Measurements from ENCODE around the gene FZD4. TPM values are rescaled to one million over a fixed set of nuclear protein-coding genes. Genes with fewer than 3 reads are reported as not detected.
"Not testable (repeated sequence)": the region's sequence is repeated elsewhere in the genome, so short reads cannot be mapped to it uniquely, and the experiment has no call there.

Gene FZD4
- 10 to 100 TPM; 17.4 to 24.5 TPM for total RNA-seq
- 1 to 10 TPM; 6.6 to 8.4 TPM for polyA plus RNA-seq (ENCODE audit: insufficient read length in 2 of 2)
- long read RNA-seq, donor 1, full-length matches to known transcripts, result 2 of 2 reads
- long read RNA-seq, donor 1, partial matches to known transcripts, result 0 of 2 reads
- long read RNA-seq, donor 1, other reads (novel, unspliced or antisense), result 0 of 2 reads
- long read RNA-seq, donor 2, full-length matches to known transcripts, result 1 of 1 reads
- long read RNA-seq, donor 2, partial matches to known transcripts, result 0 of 1 reads
- long read RNA-seq, donor 2, other reads (novel, unspliced or antisense), result 0 of 1 reads
- long read RNA-seq, donor 3, full-length matches to known transcripts, result 4 of 4 reads
- long read RNA-seq, donor 3, partial matches to known transcripts, result 0 of 4 reads
- long read RNA-seq, donor 3, other reads (novel, unspliced or antisense), result 0 of 4 reads
- long read RNA-seq, donor 4, full-length matches to known transcripts, result 5 of 5 reads
- long read RNA-seq, donor 4, partial matches to known transcripts, result 0 of 5 reads
- long read RNA-seq, donor 4, other reads (novel, unspliced or antisense), result 0 of 5 reads

DNA sequence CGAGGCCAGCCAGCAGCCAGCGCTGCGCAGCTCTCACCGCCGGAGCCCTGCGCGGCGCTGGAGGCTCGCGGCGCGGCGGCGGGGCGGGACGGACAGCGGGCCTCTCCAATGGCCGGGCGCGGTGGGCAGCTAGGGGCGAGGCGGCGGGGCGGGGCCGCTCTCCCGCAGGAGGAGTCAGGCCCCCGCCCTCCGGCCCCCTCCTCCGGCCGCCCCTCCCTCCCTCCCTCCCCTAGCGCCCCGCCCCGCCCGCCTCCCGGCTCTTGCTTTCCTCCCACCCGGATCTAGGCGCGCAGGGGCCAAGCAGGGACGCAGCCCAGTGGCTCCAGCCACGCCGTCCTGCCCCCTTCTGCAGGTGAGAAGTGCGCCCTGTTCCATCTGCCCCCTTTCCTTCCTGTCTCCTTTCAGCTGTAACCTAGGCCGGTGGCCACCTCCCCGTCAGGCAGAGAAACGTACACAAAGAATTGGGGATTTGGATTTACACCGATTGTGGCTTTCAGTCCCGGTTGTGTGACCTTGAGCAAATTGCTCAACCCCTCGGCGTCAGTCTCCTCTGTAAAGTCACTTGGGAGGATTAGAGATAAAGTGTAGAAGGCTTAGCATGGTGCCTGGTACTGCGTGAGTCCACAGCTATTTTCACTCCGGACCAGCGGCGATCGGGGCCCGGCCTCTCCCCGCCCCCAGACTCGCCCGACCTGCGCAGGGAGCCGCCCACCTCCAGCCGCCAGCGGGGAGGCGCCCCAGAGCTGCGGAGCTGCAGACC is at the start of gene FZD4:
Gene FZD4 (minus strand): TSS at position 35 of the 760 bp plus-strand sequence. CDS start 310 bp downstream, outside the sequence.
- DNase-seq (ENCODE audit: low read depth in 4 of 6, low spot score in 6 of 6), result peak; percentile 65 to 95 (median 76)
- H3K9me3 ChIP-seq (ENCODE audit: control insufficient read depth, insufficient read depth, low read length), result no peaks in the 10 kb centered on the region
- H3K4me3 ChIP-seq (ENCODE audit: low read depth, low read length), result peak within 1 kb of the TSS; percentile 80
- no peaks in the 10 kb centered on the region for H3K36me3 ChIP-seq (ENCODE audit: control insufficient read depth, insufficient read depth, low read length)
- no peaks in the 10 kb centered on the region for H3K27me3 ChIP-seq (ENCODE audit: control insufficient read depth, insufficient read depth, low read length)
- peak within 1 kb of the TSS; percentile 84 for H3K27ac ChIP-seq (ENCODE audit: low read depth, low read length)
- H3K4me1 ChIP-seq (ENCODE audit: control insufficient read depth, insufficient read depth, low read length), result peaks cover 17% of the 10 kb centered on the region
- WGBS (ENCODE audit: insufficient coverage), result under 1% methylated on average over 47 of the region's 64 CpGs

DNA sequence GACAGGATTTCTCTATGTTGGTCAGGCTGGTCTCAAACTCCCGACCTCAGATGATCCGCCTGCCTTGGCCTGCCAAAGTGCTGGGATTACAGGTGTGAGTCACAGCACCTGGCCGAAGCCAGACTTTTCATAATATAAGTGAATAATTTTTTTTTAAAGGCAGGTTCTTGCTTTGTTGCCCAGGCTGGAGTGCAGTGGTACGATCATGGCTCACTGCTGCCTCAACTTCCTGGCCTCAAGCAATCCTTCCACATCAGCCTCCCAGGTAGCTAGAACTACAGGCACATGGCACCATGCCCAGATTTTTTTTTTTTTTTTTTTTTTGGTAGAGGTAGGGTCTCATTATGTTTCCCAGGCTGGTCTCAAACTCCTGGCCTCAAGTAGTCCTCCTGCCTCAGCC is 49.1 kb upstream of the FZD4 start:
- DNase-seq (ENCODE audit: low read depth in 4 of 6, low spot score in 6 of 6); H3K27ac ChIP-seq (ENCODE audit: low read depth, low read length); H3K4me1 ChIP-seq (ENCODE audit: control insufficient read depth, insufficient read depth, low read length); H3K27me3 ChIP-seq (ENCODE audit: control insufficient read depth, insufficient read depth, low read length); H3K36me3 ChIP-seq (ENCODE audit: control insufficient read depth, insufficient read depth, low read length); H3K9me3 ChIP-seq (ENCODE audit: control insufficient read depth, insufficient read depth, low read length); H3K4me3 ChIP-seq (ENCODE audit: low read depth, low read length): not testable (repeated sequence)
- no CpG with 5 or more reads among the region's 4 CpGs for WGBS (ENCODE audit: insufficient coverage)

DNA sequence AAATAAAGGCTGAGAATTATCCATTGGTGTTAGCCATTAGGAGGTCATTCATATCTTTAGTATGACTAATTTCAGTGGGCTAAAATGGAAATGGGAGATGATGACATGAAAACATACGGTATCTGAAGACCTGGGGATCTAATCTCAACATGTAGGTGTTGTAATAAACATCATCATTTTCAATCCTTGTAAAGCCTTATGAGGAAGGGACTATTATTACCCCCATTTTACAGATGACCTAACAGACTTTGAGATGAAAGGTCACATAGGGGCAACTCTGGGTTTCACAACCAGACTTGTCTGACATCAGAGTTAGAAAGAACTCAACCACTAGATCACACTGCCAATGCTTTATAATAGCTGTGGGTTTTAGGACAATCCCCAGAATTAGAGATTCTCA is 47.7 kb upstream of the FZD4 start:
- Histone ChIP-seq H3K27me3 (ENCODE audit: control insufficient read depth, insufficient read depth, low read length) (no peaks in the 10 kb centered on the region), H3K36me3 (ENCODE audit: control insufficient read depth, insufficient read depth, low read length) (no peaks in the 10 kb centered on the region), H3K27ac (ENCODE audit: low read depth, low read length) (no peak overlapping the region), H3K9me3 (ENCODE audit: control insufficient read depth, insufficient read depth, low read length) (no peaks in the 10 kb centered on the region), H3K4me1 (ENCODE audit: control insufficient read depth, insufficient read depth, low read length) (no peaks in the 10 kb centered on the region), H3K4me3 (ENCODE audit: low read depth, low read length) (no peak overlapping the region)
- DNase-seq (ENCODE audit: low read depth in 4 of 6, low spot score in 6 of 6), result no peak
- no CpG with 5 or more reads among the region's 1 CpG for WGBS (ENCODE audit: insufficient coverage)

DNA sequence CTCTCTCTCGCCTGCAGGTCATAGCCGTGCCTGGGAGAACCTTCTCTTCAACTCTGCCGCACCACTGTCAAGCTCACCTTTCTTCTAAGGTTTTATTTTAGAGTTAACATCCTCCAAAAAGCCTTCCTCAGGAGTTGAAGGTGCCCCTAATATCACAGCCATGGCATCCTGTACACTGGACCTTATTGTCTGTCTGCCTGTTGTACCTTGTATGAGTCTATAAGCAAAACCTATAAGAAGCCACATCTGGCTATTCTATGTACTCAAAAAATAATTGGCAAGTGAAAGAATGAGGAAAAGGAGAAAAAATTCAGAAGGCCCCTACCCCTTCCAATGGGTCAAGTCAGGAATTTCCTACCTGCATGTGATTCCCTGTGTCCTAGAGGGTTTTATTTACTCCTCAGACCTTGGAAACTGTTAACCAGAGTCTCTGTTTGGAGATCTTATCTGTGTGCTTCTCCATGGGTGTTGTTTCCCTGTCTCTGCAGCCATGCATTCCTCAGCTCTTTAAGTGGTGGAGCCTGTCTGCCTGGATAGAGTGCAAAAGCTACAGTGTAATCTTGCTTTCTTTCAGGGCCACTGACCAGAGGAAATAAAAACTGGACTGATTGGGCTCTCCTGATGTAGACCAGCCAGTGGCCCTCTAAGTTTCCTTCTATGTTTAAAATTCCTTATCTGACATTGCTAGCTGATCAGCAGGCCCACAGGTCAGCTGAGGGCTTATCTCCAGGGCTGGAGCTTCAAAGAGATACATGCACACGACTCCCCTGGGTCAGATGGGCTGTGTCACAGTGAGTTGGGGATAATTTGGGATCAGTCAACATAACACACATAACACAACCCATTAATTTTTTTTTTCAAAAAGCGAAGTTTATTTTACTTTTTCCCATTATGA is 44.9 kb upstream of the FZD4 start:
- Histone ChIP-seq H3K4me1 (ENCODE audit: control insufficient read depth, insufficient read depth, low read length) (no peaks in the 10 kb centered on the region), H3K9me3 (ENCODE audit: control insufficient read depth, insufficient read depth, low read length) (no peaks in the 10 kb centered on the region), H3K27ac (ENCODE audit: low read depth, low read length) (no peak overlapping the region), H3K27me3 (ENCODE audit: control insufficient read depth, insufficient read depth, low read length) (no peaks in the 10 kb centered on the region), H3K36me3 (ENCODE audit: control insufficient read depth, insufficient read depth, low read length) (no peaks in the 10 kb centered on the region), H3K4me3 (ENCODE audit: low read depth, low read length) (no peak overlapping the region)
- no CpG with 5 or more reads among the region's 5 CpGs for WGBS (ENCODE audit: insufficient coverage)
- DNase-seq (ENCODE audit: low read depth in 4 of 6, low spot score in 6 of 6), result no peak

DNA sequence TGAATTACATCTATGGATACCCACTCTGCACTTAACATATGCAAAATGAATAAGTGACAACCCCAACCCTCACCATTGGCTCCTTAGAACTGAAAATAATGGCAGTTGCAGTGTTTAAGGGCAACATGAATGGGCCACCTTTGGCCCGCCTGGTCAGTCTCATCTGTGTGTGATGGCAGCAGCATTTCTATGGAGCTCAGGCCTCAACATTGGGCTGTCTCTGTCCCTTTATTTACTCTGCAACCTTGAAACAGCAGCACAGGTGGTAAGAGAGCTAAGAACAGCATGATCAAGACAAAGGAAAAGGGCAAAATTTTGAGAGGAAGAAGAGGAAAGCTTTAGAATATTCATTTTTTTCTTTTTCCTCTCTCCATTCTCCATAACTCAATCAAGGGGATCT is 44.2 kb upstream of the FZD4 start:
- Histone ChIP-seq H3K36me3 (ENCODE audit: control insufficient read depth, insufficient read depth, low read length) (no peaks in the 10 kb centered on the region), H3K9me3 (ENCODE audit: control insufficient read depth, insufficient read depth, low read length) (no peaks in the 10 kb centered on the region), H3K4me1 (ENCODE audit: control insufficient read depth, insufficient read depth, low read length) (no peaks in the 10 kb centered on the region), H3K27me3 (ENCODE audit: control insufficient read depth, insufficient read depth, low read length) (no peaks in the 10 kb centered on the region), H3K27ac (ENCODE audit: low read depth, low read length) (no peak overlapping the region), H3K4me3 (ENCODE audit: low read depth, low read length) (no peak overlapping the region)
- no peak for DNase-seq (ENCODE audit: low read depth in 4 of 6, low spot score in 6 of 6)
- WGBS (ENCODE audit: insufficient coverage), result 80% methylated on average over 1 of the region's 1 CpG

DNA sequence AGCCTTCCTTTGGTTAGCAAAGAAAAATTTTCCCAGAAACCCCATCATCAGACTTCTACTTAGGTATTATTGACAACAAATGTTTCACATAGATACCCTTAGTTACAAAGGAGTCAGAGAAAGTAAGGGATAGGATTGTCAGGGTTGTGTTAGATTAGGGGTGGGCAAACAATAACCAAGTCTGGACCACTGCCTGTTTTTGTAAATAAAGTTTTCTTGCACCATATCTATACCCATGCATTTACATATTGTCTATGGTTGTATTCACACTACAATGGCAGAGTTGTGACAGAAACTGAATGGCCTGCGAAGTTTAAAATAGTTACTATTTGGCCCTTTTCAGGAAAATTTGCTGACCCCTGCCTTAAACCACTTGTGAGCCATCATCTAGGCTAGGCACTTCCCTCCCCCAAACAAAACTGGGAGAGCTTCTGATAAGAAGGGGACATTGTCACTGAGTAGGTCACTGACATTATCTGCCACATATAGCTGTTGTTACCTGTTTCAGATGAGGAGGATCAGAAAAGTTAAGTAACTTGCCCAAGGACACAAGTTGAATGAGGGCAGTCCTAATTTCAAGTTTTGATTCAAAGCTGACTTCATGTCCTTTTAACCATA is 41.9 kb upstream of the FZD4 start:
- no peaks in the 10 kb centered on the region for H3K9me3 ChIP-seq (ENCODE audit: control insufficient read depth, insufficient read depth, low read length)
- H3K4me1 ChIP-seq (ENCODE audit: control insufficient read depth, insufficient read depth, low read length), result no peaks in the 10 kb centered on the region
- no CpG with 5 or more reads among the region's 1 CpG for WGBS (ENCODE audit: insufficient coverage)
- no peaks in the 10 kb centered on the region for H3K27me3 ChIP-seq (ENCODE audit: control insufficient read depth, insufficient read depth, low read length)
- H3K36me3 ChIP-seq (ENCODE audit: control insufficient read depth, insufficient read depth, low read length), result no peaks in the 10 kb centered on the region
- DNase-seq (ENCODE audit: low read depth in 4 of 6, low spot score in 6 of 6), result no peak
- H3K27ac ChIP-seq (ENCODE audit: low read depth, low read length), result no peak overlapping the region
- no peak overlapping the region for H3K4me3 ChIP-seq (ENCODE audit: low read depth, low read length)

DNA sequence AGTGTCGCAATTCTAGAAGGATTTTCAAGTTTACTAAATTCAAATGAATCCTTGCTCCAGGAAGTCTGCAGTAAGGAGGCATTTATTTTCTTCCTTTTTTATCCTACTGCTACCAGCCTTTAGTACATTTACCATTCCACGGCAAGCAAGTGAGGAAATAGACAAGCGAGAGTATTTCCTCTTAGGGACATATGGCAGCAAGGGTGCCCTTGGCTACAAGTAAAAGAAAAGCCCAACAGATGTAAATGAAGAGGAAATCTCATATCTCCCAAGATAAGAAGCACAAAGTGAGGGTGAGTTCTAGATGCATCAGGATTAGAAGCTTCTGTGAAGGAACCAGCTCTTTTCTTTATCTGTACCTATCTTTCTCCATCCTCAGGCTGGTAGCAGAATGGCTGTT is 37.8 kb upstream of the FZD4 start:
- Histone ChIP-seq H3K27ac (ENCODE audit: low read depth, low read length) (no peak overlapping the region), H3K9me3 (ENCODE audit: control insufficient read depth, insufficient read depth, low read length) (no peaks in the 10 kb centered on the region), H3K36me3 (ENCODE audit: control insufficient read depth, insufficient read depth, low read length) (no peaks in the 10 kb centered on the region), H3K4me1 (ENCODE audit: control insufficient read depth, insufficient read depth, low read length) (no peaks in the 10 kb centered on the region), H3K4me3 (ENCODE audit: low read depth, low read length) (no peak overlapping the region), H3K27me3 (ENCODE audit: control insufficient read depth, insufficient read depth, low read length) (no peaks in the 10 kb centered on the region)
- peak in 1 of 6 donors; percentile 64 for DNase-seq (ENCODE audit: low read depth in 4 of 6, low spot score in 6 of 6)
- WGBS (ENCODE audit: insufficient coverage), result no CpG with 5 or more reads among the region's 3 CpGs

DNA sequence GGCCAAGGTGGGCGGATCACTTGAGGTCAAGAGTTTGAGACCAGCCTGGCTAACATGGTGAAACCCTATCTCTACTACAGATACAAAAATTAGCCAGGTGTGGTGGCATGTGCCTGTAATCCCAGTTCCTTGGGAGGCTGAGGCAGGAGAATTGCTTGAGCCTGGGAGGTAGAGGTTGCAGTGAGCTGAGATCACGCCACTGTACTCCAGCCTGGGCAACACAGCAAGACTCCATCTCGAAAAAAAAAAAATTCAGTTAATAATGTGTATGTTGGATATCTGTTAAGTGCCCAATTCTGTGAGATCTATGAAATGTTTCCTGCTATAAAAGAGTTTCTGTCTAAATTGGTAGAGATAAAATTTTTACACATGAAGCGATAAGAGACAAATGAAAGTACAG is 37.1 kb upstream of the FZD4 start:
- not testable (repeated sequence) for H3K36me3 ChIP-seq (ENCODE audit: control insufficient read depth, insufficient read depth, low read length); H3K9me3 ChIP-seq (ENCODE audit: control insufficient read depth, insufficient read depth, low read length); DNase-seq (ENCODE audit: low read depth in 4 of 6, low spot score in 6 of 6); H3K27ac ChIP-seq (ENCODE audit: low read depth, low read length); H3K27me3 ChIP-seq (ENCODE audit: control insufficient read depth, insufficient read depth, low read length); H3K4me3 ChIP-seq (ENCODE audit: low read depth, low read length); H3K4me1 ChIP-seq (ENCODE audit: control insufficient read depth, insufficient read depth, low read length)
- 100% methylated on average over 2 of the region's 4 CpGs for WGBS (ENCODE audit: insufficient coverage)

DNA sequence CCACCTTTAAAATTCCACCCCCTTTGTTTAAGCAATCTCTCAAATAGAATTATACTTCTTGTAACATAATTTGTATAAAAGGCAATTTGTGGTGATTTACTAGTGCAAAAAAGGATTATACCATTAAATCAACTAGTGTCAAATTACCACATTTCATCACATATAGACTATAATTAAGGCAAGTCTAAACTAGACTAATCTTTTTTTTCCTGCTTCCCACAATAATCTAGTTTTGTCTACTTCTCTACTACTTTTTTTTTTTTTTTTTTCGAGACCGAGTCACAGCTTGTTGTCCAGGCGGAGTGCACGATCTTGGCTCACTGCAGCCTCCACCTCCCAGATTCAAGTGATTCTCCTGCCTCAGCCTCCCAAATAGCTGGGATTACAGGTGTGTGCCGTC is 36.1 kb upstream of the FZD4 start:
- no CpG with 5 or more reads among the region's 5 CpGs for WGBS (ENCODE audit: insufficient coverage)
- Histone ChIP-seq H3K27ac (ENCODE audit: low read depth, low read length) (no peak overlapping the region), H3K4me3 (ENCODE audit: low read depth, low read length) (no peak overlapping the region)

More for the DNA sequence above, 36.1 kb upstream of the FZD4 start:
- H3K9me3 ChIP-seq (ENCODE audit: control insufficient read depth, insufficient read depth, low read length), result no peaks in the 10 kb centered on the region
- DNase-seq (ENCODE audit: low read depth in 4 of 6, low spot score in 6 of 6), result no peak
- no peaks in the 10 kb centered on the region for H3K27me3 ChIP-seq (ENCODE audit: control insufficient read depth, insufficient read depth, low read length)
- H3K4me1 ChIP-seq (ENCODE audit: control insufficient read depth, insufficient read depth, low read length), result no peaks in the 10 kb centered on the region
- H3K36me3 ChIP-seq (ENCODE audit: control insufficient read depth, insufficient read depth, low read length), result no peaks in the 10 kb centered on the region
